GM19239 (cell line): ENCODE measurements around the gene TCF7L2.
A peak's percentile ranks its signal among the peaks of the same experiment; 100 is the strongest.

ENCODE experiments used
- DNase-seq: peaks from one replicate; pipeline ENCODE4 v3.0.0; 2011; ENCODE audit warnings: low spot score; ENCODE audit not compliant: insufficient read length
- FAIRE-seq: peaks from 2 replicates; lab custom pipeline; 2011; peaks lifted over from hg19 to GRCh38; lab: Jason Lieb, UNC

TCF7L2 gene

GRCh38 chr10:113162960-113163359 is 212.9 kb downstream of the TCF7L2 start:
- FAIRE-seq (no peak), DNase-seq (no peak)

GRCh38 chr10:113165673-113166072 is 215.6 kb downstream of the TCF7L2 start:
- no peak for FAIRE-seq
- DNase-seq, result no peak

- DNase-seq (no peak), FAIRE-seq (no peak)
Observed at GRCh38 chr10:113167702-113168101, 217.7 kb downstream of the TCF7L2 start.

- no peak for DNase-seq
- no peak for FAIRE-seq
Observed at GRCh38 chr10:113168584-113168983, 218.5 kb downstream of the TCF7L2 start.

- FAIRE-seq (no peak), DNase-seq (no peak)
Observed at GRCh38 chr10:113169111-113169510, 219.1 kb downstream of the TCF7L2 start.

GRCh38 chr10:113169853-113170460 is 219.9 kb downstream of the TCF7L2 start:
- FAIRE-seq (peak; percentile 88), DNase-seq (peak; percentile 17)

GRCh38 chr10:113171662-113172061 is 221.6 kb downstream of the TCF7L2 start:
- FAIRE-seq, result no peak
- DNase-seq, result no peak

GRCh38 chr10:113175176-113175575 is 225.1 kb downstream of the TCF7L2 start:
- no peak for DNase-seq
- no peak for FAIRE-seq

GRCh38 chr10:113175756-113176651 is 226.0 kb downstream of the TCF7L2 start:
- FAIRE-seq (no peak), DNase-seq (no peak)

GRCh38 chr10:113176652-113177155 is 226.7 kb downstream of the TCF7L2 start:
- FAIRE-seq (no peak), DNase-seq (no peak)

- no peak for DNase-seq
- FAIRE-seq, result no peak
Observed at GRCh38 chr10:113177156-113177935, 227.3 kb downstream of the TCF7L2 start.

- DNase-seq, result no peak
- no peak for FAIRE-seq
Observed at GRCh38 chr10:113177936-113178335, 227.9 kb downstream of the TCF7L2 start.

GRCh38 chr10:113178771-113179170 is 228.7 kb downstream of the TCF7L2 start:
- FAIRE-seq, result no peak
- no peak for DNase-seq

- DNase-seq, result no peak
Observed at GRCh38 chr10:113179265-113179664, 229.2 kb downstream of the TCF7L2 start.

GRCh38 chr10:113179966-113180365 is 229.9 kb downstream of the TCF7L2 start:
- FAIRE-seq (no peak), DNase-seq (no peak)

More at GRCh38 chr10:113179265-113179664, 229.2 kb downstream of the TCF7L2 start:
- FAIRE-seq, result no peak

- no peak for DNase-seq
- FAIRE-seq, result no peak
Observed at GRCh38 chr10:113180401-113181154, 230.5 kb downstream of the TCF7L2 start.

GRCh38 chr10:113182154-113182553 is 232.1 kb downstream of the TCF7L2 start:
- FAIRE-seq (no peak), DNase-seq (no peak)

GRCh38 chr10:113183573-113183972 is 233.5 kb downstream of the TCF7L2 start:
- no peak for FAIRE-seq

GRCh38 chr10:113187063-113187777 is 237.2 kb downstream of the TCF7L2 start:
- DNase-seq (no peak), FAIRE-seq (no peak)

More at GRCh38 chr10:113183573-113183972, 233.5 kb downstream of the TCF7L2 start:
- DNase-seq, result no peak
